PC-9 (cell line): ENCODE data around the gene EEF2K.

Experiments
- CTCF ChIP-seq: fragments of 200-600 bp; sonication (generic); conservative IDR thresholded peaks from 2 replicates; pipeline ENCODE4 v1.6.1; 2017; ENCODE audit warnings: mixed run types, antibody characterized with exemption, mild to moderate bottlenecking, moderate library complexity
- EZH2 ChIP-seq: fragments of 200-600 bp; sonication (generic); IDR thresholded peaks from 2 replicates; pipeline ENCODE4 v1.8.0; 2017; ENCODE audit warnings: antibody characterized with exemption, low read depth

GRCh38 chr16:22177968-22178930 lies 27.8 kb upstream of the EEF2K start:
- TF ChIP-seq CTCF = no peak
- no peak for TF ChIP-seq EZH2
